Tibial nerve (tissue), 4 donors: ENCODE data around the gene COX8A.

Source experiments
- EP300 ChIP-seq, 2 donors: sonication (generic); formaldehyde crosslinking; IDR thresholded peaks; one replicate each; pipeline ENCODE4 v1.6.1; 2017; ENCODE audit warnings: antibody characterized with exemption in 2 of 2, mild to moderate bottlenecking in 1 of 2
- POLR2A ChIP-seq, 2 donors: fragments of 450-650 bp; IDR thresholded peaks; one replicate each; pipeline ENCODE4 v1.6.1; 2017; ENCODE audit warnings: antibody characterized with exemption in 2 of 2, mild to moderate bottlenecking in 2 of 2, moderate library complexity in 2 of 2
- TF ChIP-seq, protein P1 (sequence below), 5 experiments: fragments of 200-600 bp in 3 of 5; fragments of 450-650 bp in 2 of 5; sonication (generic) in 3 of 5; IDR thresholded peaks; one replicate each; pipeline ENCODE4 v1.5.1; 2016 to 2019; ENCODE audit warnings: antibody characterized with exemption in 5 of 5, mild to moderate bottlenecking in 3 of 5, moderate library complexity in 2 of 5

DNA sequence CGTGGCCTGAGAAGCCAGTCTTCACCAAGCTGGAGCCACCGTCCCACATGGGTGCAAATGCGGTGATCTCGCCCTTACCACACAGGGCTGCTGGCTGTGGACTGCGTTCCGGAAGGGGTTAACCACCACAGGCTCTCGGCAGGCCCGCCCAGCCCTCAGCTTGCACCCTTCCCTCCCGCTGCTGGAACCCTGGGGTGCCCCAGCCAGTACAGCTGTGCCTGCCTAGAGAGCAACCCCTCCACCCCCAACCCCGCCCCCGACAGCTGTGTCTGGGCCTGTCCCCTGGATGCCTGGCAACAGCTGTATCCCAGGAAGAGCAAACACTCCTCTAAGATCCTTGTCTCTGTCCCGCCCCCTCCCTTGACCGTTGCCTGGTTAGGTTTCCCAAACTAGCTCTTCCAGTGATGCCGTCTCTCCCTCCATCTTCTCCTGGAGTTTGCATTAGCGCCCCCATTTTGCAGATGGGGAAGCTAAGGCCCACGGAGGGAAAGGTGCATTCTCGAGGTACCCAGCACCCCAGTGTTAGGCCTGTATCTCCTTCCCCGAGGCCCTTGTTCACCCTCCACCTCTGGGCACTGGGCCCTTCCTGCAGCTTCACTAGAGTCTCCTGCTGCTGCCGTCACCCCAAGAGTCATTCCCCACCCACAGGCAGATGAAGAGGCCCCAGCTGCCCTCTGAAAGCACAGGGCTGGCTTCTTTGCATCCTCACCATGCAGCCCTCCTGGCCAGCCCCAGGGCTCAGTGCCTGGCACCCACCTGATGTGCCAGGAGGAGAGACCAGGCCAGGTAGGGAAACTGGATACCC, 12.6 kb upstream of the COX8A start:
- TF ChIP-seq, protein P1, sequence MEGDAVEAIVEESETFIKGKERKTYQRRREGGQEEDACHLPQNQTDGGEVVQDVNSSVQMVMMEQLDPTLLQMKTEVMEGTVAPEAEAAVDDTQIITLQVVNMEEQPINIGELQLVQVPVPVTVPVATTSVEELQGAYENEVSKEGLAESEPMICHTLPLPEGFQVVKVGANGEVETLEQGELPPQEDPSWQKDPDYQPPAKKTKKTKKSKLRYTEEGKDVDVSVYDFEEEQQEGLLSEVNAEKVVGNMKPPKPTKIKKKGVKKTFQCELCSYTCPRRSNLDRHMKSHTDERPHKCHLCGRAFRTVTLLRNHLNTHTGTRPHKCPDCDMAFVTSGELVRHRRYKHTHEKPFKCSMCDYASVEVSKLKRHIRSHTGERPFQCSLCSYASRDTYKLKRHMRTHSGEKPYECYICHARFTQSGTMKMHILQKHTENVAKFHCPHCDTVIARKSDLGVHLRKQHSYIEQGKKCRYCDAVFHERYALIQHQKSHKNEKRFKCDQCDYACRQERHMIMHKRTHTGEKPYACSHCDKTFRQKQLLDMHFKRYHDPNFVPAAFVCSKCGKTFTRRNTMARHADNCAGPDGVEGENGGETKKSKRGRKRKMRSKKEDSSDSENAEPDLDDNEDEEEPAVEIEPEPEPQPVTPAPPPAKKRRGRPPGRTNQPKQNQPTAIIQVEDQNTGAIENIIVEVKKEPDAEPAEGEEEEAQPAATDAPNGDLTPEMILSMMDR (IDR thresholded peaks at IDR 0.05), result no peak
- TF ChIP-seq POLR2A (IDR thresholded peaks at IDR 0.05) (no peak), EP300 (IDR thresholded peaks at IDR 0.05) (no peak)
